Stimulated activated CD8-positive, alpha-beta memory T cell treated with anti-CD3 and anti-CD28 coated beads, Interleukin-12 subunit alpha, Interleukin-12 subunit beta, amount 100 ng/mL, for 24 hours (primary cell): Measurements from ENCODE around the gene C15orf61.

Experiments used
- DNase-seq: peaks from one replicate; pipeline ENCODE4 v3.0.0-alpha.2; 2020; ENCODE audit errors: extremely low read depth

Gene C15orf61

DNA sequence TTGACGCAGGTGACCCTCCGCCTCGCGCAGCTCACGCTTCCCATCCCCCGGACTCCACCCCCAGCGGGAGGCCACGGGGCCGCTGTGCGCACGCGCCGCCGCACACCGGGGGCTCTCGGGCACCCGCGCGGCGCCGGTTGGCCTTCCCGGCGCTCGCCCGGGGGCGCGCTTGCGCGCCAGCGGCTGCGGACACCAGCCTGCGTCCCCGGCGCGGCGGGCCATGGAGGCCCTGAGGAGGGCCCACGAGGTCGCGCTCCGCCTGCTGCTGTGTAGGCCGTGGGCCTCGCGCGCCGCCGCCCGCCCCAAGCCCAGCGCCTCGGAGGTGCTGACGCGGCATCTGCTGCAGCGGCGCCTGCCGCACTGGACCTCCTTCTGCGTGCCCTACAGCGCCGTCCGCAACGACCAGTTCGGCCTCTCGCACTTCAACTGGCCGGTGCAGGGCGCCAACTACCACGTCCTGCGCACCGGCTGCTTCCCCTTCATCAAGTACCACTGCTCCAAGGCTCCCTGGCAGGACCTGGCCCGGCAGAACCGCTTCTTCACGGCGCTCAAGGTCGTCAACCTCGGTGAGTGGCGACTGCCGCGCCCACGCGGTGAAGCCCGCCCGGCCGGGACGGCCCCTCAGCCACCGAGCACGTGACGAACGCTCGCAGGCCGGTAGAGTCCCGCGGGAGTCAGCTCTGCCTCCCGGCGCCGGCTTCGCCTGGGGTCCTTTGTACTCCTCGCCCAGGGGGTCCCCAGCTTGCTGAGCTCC lies at the start of gene C15orf61:
Gene C15orf61 (plus strand): TSS at position 103 of the 754 bp plus-strand sequence. CDS start 118 bp downstream, at position 221.
- DNase-seq: peak; percentile 62

DNA sequence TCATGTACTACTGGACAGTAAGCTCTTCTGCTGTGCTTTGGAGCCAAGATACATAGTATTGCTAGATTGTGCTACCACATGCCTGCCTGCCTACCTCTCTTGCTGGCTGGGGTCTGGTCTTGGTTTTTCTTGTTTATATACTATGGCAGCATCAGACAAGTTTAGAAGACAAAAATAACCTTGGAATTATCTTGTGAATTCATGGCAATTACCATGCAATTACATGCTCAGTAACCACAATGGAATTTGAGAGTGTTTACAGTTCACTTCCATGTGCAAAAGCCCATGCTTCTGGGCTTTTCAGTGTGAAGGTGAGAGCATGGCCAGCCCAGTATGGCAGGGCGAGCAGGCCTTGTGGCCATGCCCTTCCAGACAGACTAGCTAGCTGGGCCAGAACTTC lies 48.0 kb upstream of the C15orf61 start:
- no peak for DNase-seq

DNA sequence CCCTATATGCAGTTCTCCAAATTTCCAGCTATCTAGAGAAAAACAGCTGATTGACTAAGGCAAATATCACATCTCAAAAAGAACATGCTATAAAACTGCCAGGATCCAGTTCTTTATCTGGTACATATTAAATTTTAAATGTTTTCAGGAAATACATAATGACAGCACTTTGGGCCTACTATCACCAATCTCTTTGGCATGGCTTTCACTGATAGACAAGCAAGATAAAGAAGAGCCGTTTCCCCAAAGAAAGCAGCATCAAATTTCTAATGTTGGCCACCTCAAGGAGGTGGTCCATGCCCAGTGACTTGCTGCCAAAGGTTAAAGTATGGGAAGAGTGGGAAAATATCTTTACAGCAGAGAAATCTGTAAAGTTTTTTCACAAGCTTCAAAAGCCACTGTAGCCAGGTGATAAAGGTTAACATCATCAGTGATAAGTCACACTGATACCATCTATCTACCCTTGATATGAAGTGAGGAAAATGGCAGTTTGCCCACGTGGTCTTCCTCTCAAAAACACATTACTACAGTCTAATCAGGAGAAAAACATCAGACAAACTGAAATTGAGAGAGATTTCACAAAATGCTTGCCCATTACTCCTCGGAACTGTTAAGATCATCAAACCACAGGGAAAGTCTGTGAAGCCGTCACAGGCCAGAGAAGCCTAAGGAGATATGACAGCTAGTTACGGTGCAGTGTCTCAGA lies 46.4 kb upstream of the C15orf61 start:
- DNase-seq: no peak

DNA sequence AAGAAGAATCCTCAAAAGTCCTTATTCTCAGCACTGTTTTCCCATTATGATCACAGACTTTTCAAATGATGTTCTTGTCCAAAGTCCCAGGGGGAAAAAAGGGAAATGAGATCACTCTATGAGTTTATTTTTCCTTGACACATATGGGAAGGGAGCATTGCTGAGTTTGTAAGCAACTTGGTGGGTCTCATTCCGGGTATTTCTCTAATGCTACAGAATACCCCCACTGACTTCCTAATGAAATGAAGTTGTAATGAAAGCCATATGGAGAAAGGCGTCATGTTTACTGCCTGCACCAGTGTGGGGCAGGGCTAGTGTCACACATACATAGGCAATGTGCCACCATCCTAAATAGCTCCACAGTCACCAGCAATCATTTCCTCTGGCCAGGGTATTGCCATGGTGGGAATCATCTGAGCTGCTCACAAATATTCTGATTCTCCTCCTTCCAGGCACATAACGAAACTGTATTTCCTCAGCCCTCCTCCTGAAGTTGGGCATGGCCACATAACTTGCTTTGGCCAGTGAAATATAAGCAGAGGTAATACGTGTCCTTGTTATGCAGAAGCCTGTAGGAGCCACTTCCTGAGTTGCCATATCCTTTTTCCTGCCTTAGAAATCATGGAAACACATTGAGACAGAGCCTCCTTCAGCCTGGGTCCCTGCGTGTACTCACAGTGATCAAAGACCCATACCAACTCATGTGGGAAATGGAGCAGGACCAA lies 41.0 kb upstream of the C15orf61 start:
- DNase-seq: no peak

DNA sequence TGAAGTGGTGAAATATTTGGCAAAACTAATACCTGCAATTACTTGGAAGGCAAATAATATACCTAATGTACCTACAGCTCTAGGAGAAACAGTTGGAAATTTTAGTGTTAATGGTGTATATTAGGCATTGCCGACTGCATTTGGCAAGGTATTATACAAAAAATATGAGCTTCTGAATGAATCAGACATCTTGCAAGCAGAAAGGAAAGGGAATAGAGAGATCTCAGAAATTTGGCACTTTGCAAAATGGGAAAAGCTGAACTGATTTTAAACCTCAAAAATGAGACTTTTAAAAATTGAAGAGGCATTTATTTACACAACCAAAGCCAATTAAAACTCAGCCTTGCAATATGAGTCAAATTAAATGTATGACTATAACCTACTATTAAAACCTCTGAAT lies 40.2 kb upstream of the C15orf61 start:
- no peak for DNase-seq

DNA sequence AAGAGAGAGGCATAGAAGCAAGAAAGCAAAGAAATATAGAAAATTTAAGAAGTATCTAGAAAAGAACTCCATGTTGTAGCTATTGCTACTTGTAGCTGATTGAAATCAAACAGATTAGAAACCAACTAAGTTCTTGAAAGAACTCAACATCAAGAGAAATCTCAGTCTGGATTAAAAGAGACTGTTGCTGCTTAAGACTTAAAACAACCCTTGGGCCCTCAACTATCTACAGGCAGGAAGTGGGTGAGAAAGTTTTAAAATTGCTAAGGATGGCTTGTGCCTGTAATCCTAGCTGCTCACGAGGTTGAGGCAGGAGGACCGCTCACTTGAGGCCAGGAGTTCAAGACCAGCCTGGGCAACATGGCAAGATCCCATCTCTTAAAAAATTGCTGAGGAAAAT lies 39.3 kb upstream of the C15orf61 start:
- no peak for DNase-seq

DNA sequence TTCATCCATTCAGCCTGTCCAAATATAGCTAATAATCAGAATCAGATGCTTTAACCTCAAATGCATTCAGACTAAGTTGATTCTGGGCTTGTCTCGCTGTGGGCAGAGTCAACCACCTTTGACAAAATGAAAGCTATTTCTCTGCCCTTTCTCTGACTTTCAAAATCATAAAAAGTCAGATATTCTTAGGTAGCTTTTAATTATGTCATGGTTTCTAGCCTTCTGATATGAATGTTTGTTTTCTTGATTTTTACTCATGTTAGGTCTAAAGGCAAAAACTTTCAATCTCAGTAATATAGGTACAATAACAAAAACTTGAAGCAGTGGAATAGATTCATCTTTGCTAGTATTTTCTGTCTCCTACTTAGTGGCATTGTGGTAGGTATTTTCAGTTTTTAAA lies 25.3 kb upstream of the C15orf61 start:
- DNase-seq: no peak

DNA sequence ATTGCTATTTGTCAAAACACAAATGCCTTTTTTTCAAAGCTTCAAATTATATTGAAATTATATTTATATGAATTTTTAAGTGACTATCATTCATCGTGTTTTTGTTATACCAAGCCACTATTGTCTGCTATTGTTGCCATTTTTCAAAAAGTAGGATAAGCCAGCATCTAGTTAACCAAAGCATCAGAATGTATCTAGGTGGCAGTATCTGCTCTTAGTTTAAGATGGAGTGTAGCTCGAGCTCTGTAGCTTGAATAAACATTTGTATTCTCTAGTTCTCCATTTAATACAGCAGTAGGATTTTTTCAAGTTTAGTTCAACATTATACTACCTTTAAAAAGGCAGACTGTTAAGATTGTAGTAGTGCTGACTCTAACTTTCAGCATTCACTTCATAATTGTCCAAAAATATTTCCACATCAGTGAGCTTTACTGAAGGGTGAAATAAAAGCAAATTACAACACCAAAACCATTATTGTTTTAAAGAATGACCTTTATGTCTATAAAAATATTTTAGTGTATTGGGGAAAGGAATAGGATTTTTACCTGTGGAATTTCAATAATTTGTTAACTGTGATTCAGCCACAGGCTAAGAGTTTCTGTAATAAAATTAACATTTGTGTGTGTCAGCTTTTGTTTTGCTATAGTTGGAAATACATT lies 19.6 kb upstream of the C15orf61 start:
- no peak for DNase-seq

DNA sequence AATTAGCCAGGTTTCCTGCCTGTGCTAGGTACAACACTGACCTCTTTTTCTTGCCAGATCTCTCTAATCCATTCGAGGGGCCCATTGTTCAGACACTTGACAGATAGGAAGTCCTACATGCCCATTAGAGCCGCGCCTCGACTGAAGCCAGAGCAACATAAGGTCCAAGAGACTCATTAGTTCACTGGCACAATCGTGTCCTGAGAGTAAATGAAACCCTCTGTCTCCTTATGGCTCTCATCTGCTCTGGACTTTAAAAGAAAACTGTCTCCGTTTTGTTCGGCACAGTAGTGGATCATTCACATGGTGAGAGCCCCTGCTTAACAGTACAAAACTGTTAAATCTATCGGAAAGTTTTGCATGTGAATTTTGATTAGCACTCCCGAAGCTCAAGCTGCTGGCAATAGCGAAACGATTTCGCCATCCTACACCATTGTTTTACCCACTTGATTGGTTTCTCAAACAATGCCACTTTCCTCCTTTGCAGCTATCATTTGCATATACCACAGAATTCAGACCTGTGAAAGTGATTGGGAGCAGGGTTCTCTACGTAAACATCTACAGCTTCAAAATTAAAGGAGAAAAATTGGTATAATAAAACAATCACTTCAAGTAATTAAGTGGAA lies 19.0 kb upstream of the C15orf61 start:
- DNase-seq: no peak

DNA sequence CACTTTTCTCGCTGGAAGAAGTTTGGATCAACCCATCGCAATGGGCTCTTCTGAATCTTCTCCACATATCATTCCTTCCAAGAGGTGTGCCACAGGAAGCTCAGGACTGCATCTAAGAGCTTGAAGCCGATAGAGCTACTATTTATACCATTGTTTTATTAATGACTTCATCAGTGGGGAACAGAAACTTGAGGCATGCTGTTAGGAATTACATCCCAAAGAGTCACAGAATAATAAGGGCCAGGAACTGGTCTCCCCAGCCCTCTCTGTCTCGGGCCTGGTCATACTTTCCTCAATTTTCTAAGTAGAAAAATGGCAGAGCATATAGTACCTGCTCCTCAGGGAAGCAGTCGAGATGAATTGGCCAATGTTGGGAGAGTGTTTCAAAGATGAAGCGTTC lies 16.9 kb upstream of the C15orf61 start:
- DNase-seq: no peak

DNA sequence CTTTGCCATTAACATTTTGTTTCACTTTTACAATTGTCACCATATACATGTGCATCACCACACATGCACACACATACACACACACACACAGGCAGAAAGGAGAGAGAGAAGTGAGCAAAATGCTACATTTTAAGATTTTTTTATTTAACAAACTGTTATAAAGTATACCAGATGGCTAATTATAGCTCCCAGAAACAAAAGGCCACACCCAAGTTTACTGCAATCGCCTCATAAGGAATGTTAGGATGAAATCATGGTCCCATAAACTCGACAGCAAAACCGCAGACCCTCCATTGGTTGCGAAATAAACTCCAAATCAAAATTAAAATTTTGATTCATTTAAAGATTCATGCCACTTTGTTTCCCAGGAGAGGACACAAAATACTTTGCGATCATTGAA lies 16.1 kb upstream of the C15orf61 start:
- no peak for DNase-seq

DNA sequence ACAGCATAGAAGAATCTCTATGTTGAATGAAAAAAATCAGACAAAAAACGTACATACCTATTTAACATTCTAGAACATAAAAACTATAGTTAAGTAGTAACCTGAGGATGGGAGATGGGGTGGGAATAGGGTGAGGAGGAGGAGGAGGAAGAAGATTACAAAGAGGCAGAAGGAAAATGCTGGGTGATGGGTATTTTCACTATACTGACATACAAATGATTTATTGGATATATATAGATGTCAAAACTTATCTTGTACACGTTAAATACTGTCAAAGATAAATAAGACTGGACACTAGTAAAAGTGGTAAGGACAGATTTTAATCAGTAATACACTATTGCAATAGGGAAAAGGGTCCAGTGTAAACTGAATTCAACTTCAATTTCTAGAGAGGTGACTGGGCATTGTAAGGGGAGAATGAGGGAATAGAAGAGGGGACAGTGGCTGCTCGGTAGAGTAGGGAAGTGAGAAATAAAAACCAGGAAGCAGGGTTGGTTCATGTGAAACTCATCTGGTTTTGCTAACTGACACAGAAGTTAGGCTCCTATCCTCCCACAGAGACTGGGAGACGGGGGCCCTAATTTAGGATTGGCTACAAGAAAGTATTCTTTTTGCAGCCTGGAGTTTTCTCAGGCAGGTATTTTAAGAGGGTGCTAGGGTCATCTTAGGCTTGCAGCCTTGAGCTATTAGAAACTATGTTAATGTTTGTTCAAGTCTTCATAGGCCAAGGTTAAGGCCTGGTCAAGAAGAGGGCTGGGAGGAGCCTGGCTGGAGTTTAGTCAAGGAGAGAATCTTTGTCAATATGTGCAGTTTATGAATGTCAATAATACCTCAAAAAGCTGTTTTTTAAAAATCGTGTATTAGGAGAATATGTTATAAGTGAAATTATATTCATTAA lies 15.0 kb upstream of the C15orf61 start:
- no peak for DNase-seq

DNA sequence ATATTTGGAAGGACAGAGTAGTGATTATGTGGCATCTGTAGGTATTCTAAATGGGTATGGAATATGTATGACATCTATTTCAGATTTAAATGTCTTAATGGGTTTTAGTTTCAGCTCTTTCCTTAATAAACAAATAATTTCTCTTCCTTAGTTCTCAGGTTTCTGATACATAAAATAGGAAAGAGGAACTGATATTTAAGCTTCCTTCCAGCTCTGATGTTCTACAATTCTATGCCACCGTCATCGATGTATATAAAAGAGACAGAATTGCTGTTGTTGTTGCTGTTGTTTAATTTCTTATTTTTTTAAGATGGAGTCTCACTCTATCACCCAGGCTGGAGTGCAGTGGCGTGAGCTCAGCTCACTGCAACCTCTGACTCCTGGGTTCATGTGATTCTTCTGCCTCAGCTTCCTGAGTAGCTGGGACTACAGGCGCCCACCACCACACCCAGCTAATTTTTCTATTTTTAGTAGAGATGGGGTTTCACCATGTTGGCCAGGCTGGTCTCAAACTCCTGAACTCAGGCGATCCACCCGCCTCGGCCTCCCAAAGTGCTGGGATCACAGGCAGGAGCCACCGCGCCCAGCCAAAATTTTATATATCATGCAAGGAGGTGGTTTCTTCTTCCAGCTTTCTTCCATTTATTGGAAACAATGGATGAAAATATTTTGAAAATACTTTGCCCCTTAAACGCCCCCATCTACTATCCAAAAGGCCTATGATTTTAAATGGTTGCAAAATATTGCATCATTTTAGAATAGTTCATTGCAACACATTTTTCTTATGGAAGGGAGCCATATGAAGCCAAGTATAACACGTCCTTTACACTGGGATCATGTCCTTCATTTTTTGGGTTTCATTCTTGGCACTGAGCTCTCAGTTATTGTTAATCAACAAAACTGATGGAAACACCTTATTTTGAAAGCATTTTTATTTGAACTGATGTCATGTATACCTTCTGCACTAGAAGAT lies 13.9 kb upstream of the C15orf61 start:
- DNase-seq: no peak

DNA sequence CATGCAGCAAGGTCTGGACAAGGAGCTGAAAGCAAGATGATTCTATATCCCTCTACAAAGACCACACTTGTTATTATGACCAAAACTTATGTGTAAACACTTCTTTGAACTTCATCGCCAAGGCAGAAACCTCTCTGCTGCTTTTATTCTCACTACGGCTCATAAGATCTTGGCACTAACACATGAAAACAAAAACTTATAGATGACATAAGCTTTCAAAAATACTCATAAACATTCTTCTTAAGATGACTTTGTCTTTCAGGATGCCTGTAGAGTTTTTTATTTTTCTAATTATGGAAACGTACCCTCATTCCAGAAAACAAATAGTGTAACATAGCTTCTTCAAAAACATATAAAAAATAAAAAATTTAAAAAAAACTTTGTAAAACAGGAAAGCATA lies 12.5 kb upstream of the C15orf61 start:
- no peak for DNase-seq

DNA sequence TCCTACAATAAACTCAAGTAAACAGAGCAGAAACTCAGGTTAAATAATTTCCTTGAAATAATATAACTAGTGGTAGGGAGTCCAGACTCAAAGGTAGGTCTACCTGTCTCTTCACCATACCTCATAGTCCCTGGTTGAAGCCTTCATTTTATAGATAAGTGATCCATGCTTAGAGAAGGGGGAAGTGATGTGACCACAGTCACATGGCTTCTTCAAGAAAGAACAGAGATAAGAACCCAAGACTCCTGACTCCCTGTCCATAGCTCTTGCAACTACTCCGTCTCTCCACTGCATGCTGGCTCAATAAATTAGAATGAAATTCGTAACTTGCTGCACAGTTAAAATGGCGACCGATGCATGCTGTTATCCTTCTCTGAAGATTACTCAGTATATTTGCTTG lies 11.0 kb upstream of the C15orf61 start:
- no peak for DNase-seq

DNA sequence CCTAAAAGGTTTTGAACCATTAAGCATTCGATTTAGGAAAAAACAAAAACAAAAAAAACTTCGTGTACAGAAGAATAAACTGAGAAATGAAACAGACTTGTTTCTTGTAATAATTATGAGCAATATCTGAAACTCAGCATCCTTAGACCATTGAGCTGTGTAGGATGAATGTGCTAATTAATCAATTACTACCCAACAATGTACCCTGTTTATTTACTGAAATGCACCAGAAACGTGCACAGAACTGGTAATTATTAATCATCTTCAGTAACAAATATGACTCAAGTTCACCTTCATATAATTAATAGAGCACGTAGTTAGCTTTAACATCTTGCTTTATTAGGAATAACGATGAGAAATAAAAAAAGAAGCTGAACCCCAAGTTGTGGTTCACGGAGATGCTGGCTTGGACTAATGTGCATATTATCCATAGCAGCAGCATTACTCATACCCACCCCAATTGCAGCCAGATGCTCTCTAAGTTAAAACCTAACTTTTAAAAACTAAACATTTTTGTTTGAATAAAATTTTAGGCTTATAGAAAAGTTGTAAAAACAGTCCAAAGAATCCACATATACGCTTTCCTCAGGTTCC lies 10.2 kb upstream of the C15orf61 start:
- no peak for DNase-seq

DNA sequence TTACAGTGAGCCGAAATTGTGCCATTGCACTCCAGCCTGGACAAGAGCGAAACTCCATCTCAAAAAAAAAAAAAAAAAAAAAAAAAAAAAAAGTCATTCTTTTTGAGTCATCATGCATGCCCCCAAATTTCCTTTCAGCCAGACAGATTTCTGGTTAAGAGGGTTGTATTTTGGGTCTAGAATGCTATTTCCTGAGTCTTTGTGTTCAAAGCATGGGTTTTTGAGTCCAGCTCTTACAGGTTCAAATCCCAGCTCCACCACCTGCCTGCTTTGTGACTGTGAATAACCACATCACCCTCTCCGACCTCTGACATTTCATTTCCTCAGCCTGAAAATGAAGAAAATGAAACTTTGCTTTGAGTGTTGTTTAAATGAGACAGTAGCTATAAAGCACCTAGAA lies 9.3 kb upstream of the C15orf61 start:
- no peak for DNase-seq

DNA sequence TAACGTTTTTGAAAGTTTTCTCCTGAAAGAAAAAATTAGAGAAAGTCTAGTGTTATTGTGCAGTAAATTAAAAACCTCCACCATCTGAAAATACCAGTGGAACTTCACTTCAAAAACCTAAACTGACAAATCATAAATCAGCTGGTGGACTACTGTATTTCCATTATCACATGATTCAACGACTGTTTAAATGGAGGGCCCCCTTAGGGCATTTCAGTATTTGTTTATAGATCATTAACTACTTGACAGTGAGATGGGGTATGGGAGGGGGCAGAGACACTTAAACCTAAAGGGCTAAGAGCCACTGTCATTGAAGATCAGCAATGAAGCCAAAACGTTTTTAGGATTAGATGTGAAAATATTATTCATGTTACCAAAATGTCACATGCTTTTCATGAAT lies 8.8 kb upstream of the C15orf61 start:
- DNase-seq: no peak
